ENCODE measurements around the gene ERICH6B. TPM values are rescaled to one million over a fixed set of nuclear protein-coding genes. Genes with fewer than 3 reads are reported as not detected.

ERICH6B gene
- total RNA-seq, 1 donor from 2014 or later: not detected

DNA sequence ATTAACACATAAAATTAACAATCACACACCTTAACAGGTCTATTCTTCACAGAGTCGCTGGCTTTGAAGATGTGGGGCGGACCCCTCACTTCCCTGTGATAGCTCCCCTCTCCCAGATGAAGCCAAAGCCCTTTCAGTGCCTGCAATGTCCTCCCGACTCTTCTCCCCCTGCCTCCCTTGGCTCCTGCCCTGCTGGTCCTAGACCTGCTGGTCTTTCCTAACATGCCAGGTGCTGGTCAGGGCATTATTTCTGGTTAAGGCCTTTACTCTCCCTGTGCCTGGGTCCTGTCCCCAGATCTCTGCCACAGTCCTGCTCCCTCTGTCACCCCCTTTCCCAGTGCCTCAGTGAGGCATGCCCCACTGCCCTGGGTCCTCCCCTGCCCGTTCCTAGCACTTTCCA lies 12.2 kb downstream of the ERICH6B start:
- FAIRE-seq: no peak
- TF ChIP-seq, protein P1, sequence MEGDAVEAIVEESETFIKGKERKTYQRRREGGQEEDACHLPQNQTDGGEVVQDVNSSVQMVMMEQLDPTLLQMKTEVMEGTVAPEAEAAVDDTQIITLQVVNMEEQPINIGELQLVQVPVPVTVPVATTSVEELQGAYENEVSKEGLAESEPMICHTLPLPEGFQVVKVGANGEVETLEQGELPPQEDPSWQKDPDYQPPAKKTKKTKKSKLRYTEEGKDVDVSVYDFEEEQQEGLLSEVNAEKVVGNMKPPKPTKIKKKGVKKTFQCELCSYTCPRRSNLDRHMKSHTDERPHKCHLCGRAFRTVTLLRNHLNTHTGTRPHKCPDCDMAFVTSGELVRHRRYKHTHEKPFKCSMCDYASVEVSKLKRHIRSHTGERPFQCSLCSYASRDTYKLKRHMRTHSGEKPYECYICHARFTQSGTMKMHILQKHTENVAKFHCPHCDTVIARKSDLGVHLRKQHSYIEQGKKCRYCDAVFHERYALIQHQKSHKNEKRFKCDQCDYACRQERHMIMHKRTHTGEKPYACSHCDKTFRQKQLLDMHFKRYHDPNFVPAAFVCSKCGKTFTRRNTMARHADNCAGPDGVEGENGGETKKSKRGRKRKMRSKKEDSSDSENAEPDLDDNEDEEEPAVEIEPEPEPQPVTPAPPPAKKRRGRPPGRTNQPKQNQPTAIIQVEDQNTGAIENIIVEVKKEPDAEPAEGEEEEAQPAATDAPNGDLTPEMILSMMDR (IDR thresholded peaks at IDR 0.05; ENCODE audit: insufficient read depth, low read length, severe bottlenecking): no peak
- no peak overlapping the region for H3K4me3 ChIP-seq (ENCODE audit: low read depth, low read length)
- no peaks in the 10 kb centered on the region for H3K27me3 ChIP-seq (ENCODE audit: control insufficient read depth, insufficient read depth, low read length)
- DNase-seq (ENCODE audit: low read depth): no peak
- no peaks in the 10 kb centered on the region for H3K36me3 ChIP-seq (ENCODE audit: control insufficient read depth, insufficient read depth, low read length)

DNA sequence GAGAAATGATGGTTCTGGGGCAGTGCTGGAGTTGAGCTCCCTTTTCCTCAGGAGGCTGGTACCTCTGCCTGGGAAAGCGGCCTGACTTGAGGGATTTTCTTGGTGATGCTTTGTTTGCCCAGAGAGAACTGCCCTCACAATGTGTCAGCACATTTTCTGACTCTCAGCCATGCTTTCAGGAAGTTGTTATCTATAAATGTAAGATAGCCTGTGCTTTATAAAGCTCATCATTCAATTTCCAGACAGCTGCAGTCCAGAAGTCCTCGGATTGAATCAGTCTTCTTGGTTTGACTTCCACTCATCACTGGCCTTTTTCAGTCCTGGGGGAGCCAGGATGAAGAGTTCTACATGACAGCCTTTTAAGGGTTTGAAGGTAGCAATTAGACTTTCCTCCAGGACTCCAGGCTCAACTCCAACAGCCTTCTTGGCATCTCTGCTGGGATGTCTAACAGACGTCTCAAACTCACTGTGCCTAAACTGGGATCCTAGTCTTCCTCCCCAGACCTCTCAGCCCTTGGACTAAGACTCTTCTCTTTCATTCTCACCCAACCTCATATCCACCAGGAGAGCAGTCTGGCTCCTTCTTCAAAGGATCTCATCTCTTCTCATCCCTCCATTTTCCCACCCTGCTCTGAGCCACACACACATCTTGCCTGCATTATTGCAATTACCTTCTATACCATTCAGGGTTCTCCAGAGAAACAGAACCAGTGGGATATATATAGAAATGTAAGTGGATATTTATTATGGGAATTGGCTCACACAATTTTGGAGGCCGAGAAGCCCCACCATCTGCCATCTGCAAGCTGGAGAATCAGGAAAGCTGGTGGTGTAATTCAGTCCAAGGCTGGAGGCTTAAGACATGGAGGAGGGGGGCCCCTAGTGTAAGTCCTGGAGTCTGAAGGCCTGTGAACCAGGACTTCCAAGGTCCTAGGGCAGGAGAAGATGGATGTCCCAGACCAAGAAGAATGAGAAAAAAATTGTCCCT lies 13.1 kb downstream of the ERICH6B start:
- Histone ChIP-seq H3K27me3 (ENCODE audit: control insufficient read depth, insufficient read depth, low read length) (no peaks in the 10 kb centered on the region), H3K4me3 (ENCODE audit: low read depth, low read length) (no peak overlapping the region), H3K36me3 (ENCODE audit: control insufficient read depth, insufficient read depth, low read length) (no peaks in the 10 kb centered on the region)
- TF ChIP-seq, protein P1 (IDR thresholded peaks at IDR 0.05; ENCODE audit: insufficient read depth, low read length, severe bottlenecking): no peak
- DNase-seq (ENCODE audit: low read depth) (no peak), FAIRE-seq (no peak)

DNA sequence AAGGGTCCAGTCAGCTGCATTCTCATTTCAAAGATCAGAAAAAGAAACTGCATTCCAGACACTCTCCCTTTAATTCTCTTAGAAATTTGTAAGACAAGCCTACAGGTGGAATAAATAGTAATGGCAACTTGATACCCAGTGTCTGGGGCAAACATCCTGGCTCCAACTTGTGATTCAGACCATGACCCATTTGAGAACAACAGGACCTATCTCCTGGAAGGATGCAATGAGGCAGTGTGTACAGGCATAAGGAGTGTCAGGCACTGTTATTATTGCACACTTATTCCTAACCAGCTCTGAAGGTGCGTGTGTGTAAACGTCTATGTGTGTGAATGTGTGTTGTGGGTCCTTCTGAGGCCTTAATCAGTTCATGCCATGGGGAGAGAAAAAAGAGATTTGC lies 13.9 kb downstream of the ERICH6B start:
- TF ChIP-seq, protein P1 (IDR thresholded peaks at IDR 0.05; ENCODE audit: insufficient read depth, low read length, severe bottlenecking): no peak
- Histone ChIP-seq H3K36me3 (ENCODE audit: control insufficient read depth, insufficient read depth, low read length) (no peaks in the 10 kb centered on the region), H3K4me3 (ENCODE audit: low read depth, low read length) (no peak overlapping the region), H3K27me3 (ENCODE audit: control insufficient read depth, insufficient read depth, low read length) (no peaks in the 10 kb centered on the region)
- DNase-seq (ENCODE audit: low read depth) (no peak), FAIRE-seq (no peak)

DNA sequence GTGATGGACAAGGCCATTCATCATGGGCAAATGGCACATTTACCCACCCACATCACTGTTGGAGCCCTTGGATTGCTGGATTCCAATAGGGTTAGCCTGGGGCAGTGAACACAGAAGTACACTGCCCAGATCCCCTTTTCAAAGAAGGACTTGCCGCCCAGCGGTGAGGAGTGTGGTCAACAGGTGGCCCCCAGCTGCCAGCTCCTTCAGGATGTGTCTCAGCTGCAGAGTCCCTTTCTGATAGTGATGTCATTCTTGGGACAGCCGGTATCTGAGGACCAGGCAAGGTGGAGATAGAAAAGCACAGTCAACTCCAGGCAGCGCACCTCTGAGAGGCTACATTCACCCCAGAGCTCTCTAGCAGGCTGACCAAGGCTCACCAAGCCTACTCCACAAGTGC lies 16.9 kb downstream of the ERICH6B start:
- TF ChIP-seq, protein P1 (IDR thresholded peaks at IDR 0.05; ENCODE audit: insufficient read depth, low read length, severe bottlenecking): no peak
- DNase-seq (ENCODE audit: low read depth) (no peak), FAIRE-seq (peak; percentile 13)
- Histone ChIP-seq H3K27me3 (ENCODE audit: control insufficient read depth, insufficient read depth, low read length) (no peaks in the 10 kb centered on the region), H3K36me3 (ENCODE audit: control insufficient read depth, insufficient read depth, low read length) (no peaks in the 10 kb centered on the region), H3K4me3 (ENCODE audit: low read depth, low read length) (no peak overlapping the region)

DNA sequence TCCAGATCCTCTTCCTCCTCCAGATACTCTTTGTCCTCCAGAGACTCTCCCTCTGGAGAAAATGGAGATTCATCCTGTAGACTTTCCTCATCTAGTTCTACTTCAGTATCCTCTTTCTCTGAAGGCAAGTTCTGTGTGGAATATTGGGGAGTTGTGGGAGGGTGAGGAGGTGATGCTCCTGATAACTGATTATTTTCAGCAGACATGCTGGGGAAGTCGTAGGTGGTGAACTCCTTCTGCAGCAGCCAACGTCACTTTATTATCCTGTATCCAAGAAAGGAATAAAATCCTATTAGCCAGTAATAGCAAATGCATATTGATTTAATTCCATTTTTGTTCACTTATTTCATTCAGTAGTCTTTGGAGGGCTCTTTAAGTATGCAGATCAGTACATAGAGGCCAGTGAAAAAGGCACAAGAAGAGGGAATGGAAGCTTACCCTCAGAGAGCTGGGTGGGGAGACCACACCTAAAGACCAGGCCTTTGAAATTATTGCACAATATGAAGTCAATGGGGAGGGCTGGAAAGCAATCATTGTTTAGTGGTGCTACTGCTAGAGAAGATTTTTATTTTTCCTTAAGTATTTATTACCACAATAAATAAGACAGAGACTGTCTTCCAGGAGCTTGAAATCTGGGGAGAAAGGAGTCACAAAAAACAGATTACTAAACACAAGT lies 18.6 kb downstream of the ERICH6B start:
- no peak for FAIRE-seq
- no peak overlapping the region for H3K4me3 ChIP-seq (ENCODE audit: low read depth, low read length)
- TF ChIP-seq, protein P1 (IDR thresholded peaks at IDR 0.05; ENCODE audit: insufficient read depth, low read length, severe bottlenecking): no peak

More for the DNA sequence above, 18.6 kb downstream of the ERICH6B start:
- H3K36me3 ChIP-seq (ENCODE audit: control insufficient read depth, insufficient read depth, low read length): no peaks in the 10 kb centered on the region
- no peak for DNase-seq (ENCODE audit: low read depth)
- no peaks in the 10 kb centered on the region for H3K27me3 ChIP-seq (ENCODE audit: control insufficient read depth, insufficient read depth, low read length)
